Central memory CD4-positive, alpha-beta T cell (primary cell): ENCODE results near the gene HOXA5.

Source experiments
- DNase-seq: peaks from one replicate; pipeline ENCODE4 v3.0.0; 2022

Gene HOXA5

GRCh38 chr7:27170426-27171324, 27.2 kb upstream of the HOXA5 start:
- DNase-seq: no peak

GRCh38 chr7:27169658-27170425, 26.4 kb upstream of the HOXA5 start:
- DNase-seq: no peak

GRCh38 chr7:27168265-27168947, 24.9 kb upstream of the HOXA5 start:
- no peak for DNase-seq

- DNase-seq: no peak
Observed at GRCh38 chr7:27167916-27168264, 24.4 kb upstream of the HOXA5 start.

- no peak for DNase-seq
Observed at GRCh38 chr7:27166531-27167505, 23.3 kb upstream of the HOXA5 start.

- DNase-seq: no peak
Observed at GRCh38 chr7:27165996-27166530, 22.6 kb upstream of the HOXA5 start.

GRCh38 chr7:27165089-27165995, 21.9 kb upstream of the HOXA5 start, which contains the start of gene HOXA9:
TSS of gene HOXA9 (minus strand) at chr7:27165537. CDS start at chr7:27165457, 80 bp downstream.
- no peak for DNase-seq

GRCh38 chr7:27164367-27165088, 21.0 kb upstream of the HOXA5 start:
- DNase-seq: no peak

GRCh38 chr7:27164045-27164366, 20.5 kb upstream of the HOXA5 start:
- DNase-seq: no peak

GRCh38 chr7:27163288-27164044, 20.0 kb upstream of the HOXA5 start:
- no peak for DNase-seq

- DNase-seq: no peak
Observed at GRCh38 chr7:27162561-27163287, 19.2 kb upstream of the HOXA5 start.

GRCh38 chr7:27161721-27162560, 18.5 kb upstream of the HOXA5 start:
- no peak for DNase-seq

GRCh38 chr7:27161214-27161720, 17.8 kb upstream of the HOXA5 start:
- DNase-seq: no peak

- peak; percentile 73 for DNase-seq
Observed at GRCh38 chr7:27160546-27161213, 17.2 kb upstream of the HOXA5 start.

- DNase-seq: no peak
Observed at GRCh38 chr7:27160145-27160545, 16.7 kb upstream of the HOXA5 start.

GRCh38 chr7:27159266-27160144, 16.0 kb upstream of the HOXA5 start:
- no peak for DNase-seq
